Breast epithelium (tissue), 4 donors: ENCODE results near the gene SAMM50. TPM values are rescaled to one million over a fixed set of nuclear protein-coding genes. Genes with fewer than 3 reads are reported as not detected.
A peak's percentile ranks its signal among the peaks of the same experiment; 100 is the strongest.

Experiments used
- DNase-seq, 2 donors: peaks; one replicate each; pipeline ENCODE4 v3.0.0-alpha.2; 2019; ENCODE audit warnings: low spot score in 2 of 2
- H3K27ac ChIP-seq, 2 donors: fragments of 200-600 bp; sonication (generic) in 1 of 2; one replicate each; pipeline ENCODE4 v1.5.1; 2016 to 2019; ENCODE audit warnings: mild to moderate bottlenecking in 1 of 2
- H3K27me3 ChIP-seq, 2 donors: fragments of 200-600 bp; sonication (generic) in 1 of 2; one replicate each; pipeline versions ENCODE4 v1.5.1 to v1.6.0; 2017 to 2019; ENCODE audit warnings: control low read depth in 1 of 2, mild to moderate bottlenecking in 1 of 2
- H3K36me3 ChIP-seq: fragments of 200-600 bp; one replicate; pipeline ENCODE4 v1.5.1; 2019
- H3K4me1 ChIP-seq, 2 donors: fragments of 200-600 bp; sonication (generic); one replicate each; pipeline ENCODE4 v1.5.1; 2016 to 2019; ENCODE audit warnings: control low read depth in 1 of 2
- H3K4me3 ChIP-seq, 3 donors: fragments of 200-600 bp; sonication (generic); 1 replicate in 2 of 3; 2 replicates in 1 of 3; pipeline ENCODE4 v1.5.1; 2016 to 2019; ENCODE audit warnings: mild to moderate bottlenecking in 3 of 3, moderate library complexity in 2 of 3
- H3K9me3 ChIP-seq, 2 donors: fragments of 200-600 bp; sonication (generic) in 1 of 2; one replicate each; pipeline ENCODE4 v1.5.1; 2016 to 2019; ENCODE audit warnings: control low read depth in 1 of 2
- CTCF ChIP-seq, 3 donors: fragments of 450-650 bp; IDR thresholded peaks; one replicate each; pipeline ENCODE4 v1.5.1; 2016 to 2017; ENCODE audit warnings: antibody characterized with exemption in 3 of 3, mild to moderate bottlenecking in 3 of 3, moderate library complexity in 3 of 3
- POLR2A ChIP-seq: fragments of 450-650 bp; IDR thresholded peaks from one replicate; pipeline ENCODE4 v1.6.1; 2016; ENCODE audit warnings: antibody characterized with exemption, mild to moderate bottlenecking, moderate library complexity
- POLR2AphosphoS5 ChIP-seq, 3 donors: sonication (generic); formaldehyde crosslinking; IDR thresholded peaks; one replicate each; pipeline ENCODE4 v1.6.1; 2017; ENCODE audit warnings: antibody characterized with exemption in 3 of 3
- intact Hi-C: fragments of 100-400 bp; cut with DNase I; formaldehyde crosslinking; loops from one replicate; pipeline ENCODE4 v1.15.1; 2023; ENCODE audit warnings: low total_unique reads
- total RNA-seq, 3 donors: library from RNA; depleted of rRNA; stranded (reverse); fragments of >200 nt; gene quantifications; one replicate each; pipeline ENCODE4 v1.1.0, GENCODE V29; 2016

The SAMM50 gene
- total RNA-seq, 3 donors from 2014 or later = 36.1 to 40.6 (median 36.4) TPM

GRCh38 chr22:43993072-43993760, 38.0 kb downstream of the SAMM50 start:
- intact Hi-C loops = loop anchor here (10.0 kb wide), 1 partner anchor 632 kb away; no protein-coding TSS in a partner anchor
- H3K4me1 ChIP-seq = no peaks in the 10 kb centered on the region
- H3K36me3 ChIP-seq = no peaks in the 10 kb centered on the region
- no peaks in the 10 kb centered on the region for H3K27me3 ChIP-seq
- H3K4me3 ChIP-seq = no peak overlapping the region
- no peaks in the 10 kb centered on the region for H3K9me3 ChIP-seq
- TF ChIP-seq POLR2A = no peak
- TF ChIP-seq CTCF (IDR thresholded peaks at IDR 0.05) = peak; percentile 75 to 93 (median 83)
- TF ChIP-seq POLR2AphosphoS5 (IDR thresholded peaks at IDR 0.05) = no peak
- no peak overlapping the region for H3K27ac ChIP-seq
- no peak for DNase-seq

- no peaks in the 10 kb centered on the region for H3K9me3 ChIP-seq
- no peaks in the 10 kb centered on the region for H3K27me3 ChIP-seq
- no peak for DNase-seq
- intact Hi-C loops = loop anchor here (10.0 kb wide), 1 partner anchor 631 kb away; no protein-coding TSS in a partner anchor
- TF ChIP-seq CTCF (IDR thresholded peaks at IDR 0.05) (no peak), POLR2AphosphoS5 (IDR thresholded peaks at IDR 0.05) (no peak), POLR2A (no peak)
- H3K36me3 ChIP-seq = no peaks in the 10 kb centered on the region
- no peaks in the 10 kb centered on the region for H3K4me1 ChIP-seq
- no peak overlapping the region for H3K4me3 ChIP-seq
- H3K27ac ChIP-seq = no peak overlapping the region
Measured at GRCh38 chr22:43994006-43994405, 38.8 kb downstream of the SAMM50 start.

GRCh38 chr22:43994416-43994815, 39.2 kb downstream of the SAMM50 start:
- Histone ChIP-seq H3K36me3 (no peaks in the 10 kb centered on the region), H3K4me1 (no peaks in the 10 kb centered on the region), H3K9me3 (no peaks in the 10 kb centered on the region), H3K27me3 (no peaks in the 10 kb centered on the region), H3K4me3 (no peak overlapping the region), H3K27ac (no peak overlapping the region)
- intact Hi-C loops = loop anchor here (10.0 kb wide), 1 partner anchor 630 kb away; no protein-coding TSS in a partner anchor
- no peak for DNase-seq
- no peak for TF ChIP-seq CTCF (IDR thresholded peaks at IDR 0.05)
- no peak for TF ChIP-seq POLR2AphosphoS5 (IDR thresholded peaks at IDR 0.05)
- TF ChIP-seq POLR2A = no peak

GRCh38 chr22:43995057-43995685, 39.9 kb downstream of the SAMM50 start:
- no peak for DNase-seq
- no peaks in the 10 kb centered on the region for H3K9me3 ChIP-seq
- H3K27me3 ChIP-seq = no peaks in the 10 kb centered on the region
- no peaks in the 10 kb centered on the region for H3K36me3 ChIP-seq
- H3K4me1 ChIP-seq = no peaks in the 10 kb centered on the region
- no peak overlapping the region for H3K4me3 ChIP-seq
- intact Hi-C loops = loop anchor here (5.0 to 10.0 kb wide), 2 partner anchors 437 to 630 kb away; no protein-coding TSS in a partner anchor
- no peak overlapping the region for H3K27ac ChIP-seq
- TF ChIP-seq CTCF (IDR thresholded peaks at IDR 0.05) = no peak
- no peak for TF ChIP-seq POLR2AphosphoS5 (IDR thresholded peaks at IDR 0.05)
- no peak for TF ChIP-seq POLR2A

- Histone ChIP-seq H3K27ac (no peak overlapping the region), H3K4me1 (no peaks in the 10 kb centered on the region), H3K27me3 (no peaks in the 10 kb centered on the region), H3K36me3 (no peaks in the 10 kb centered on the region), H3K4me3 (peak overlapping the region in 1 of 3 donors; percentile 3), H3K9me3 (no peaks in the 10 kb centered on the region)
- DNase-seq = no peak
- intact Hi-C loops = loop anchor here (5.0 to 10.0 kb wide), 2 partner anchors 437 to 629 kb away; no protein-coding TSS in a partner anchor
- no peak for TF ChIP-seq POLR2A
- no peak for TF ChIP-seq CTCF (IDR thresholded peaks at IDR 0.05)
- TF ChIP-seq POLR2AphosphoS5 (IDR thresholded peaks at IDR 0.05) = no peak
Measured at GRCh38 chr22:43995798-43996169, 40.5 kb downstream of the SAMM50 start.
